ENCODE measurements around the gene MORN3.
"Not testable (repeated sequence)": the region's sequence is repeated elsewhere in the genome, so short reads cannot be mapped to it uniquely, and the experiment has no call there.

MORN3 gene

DNA sequence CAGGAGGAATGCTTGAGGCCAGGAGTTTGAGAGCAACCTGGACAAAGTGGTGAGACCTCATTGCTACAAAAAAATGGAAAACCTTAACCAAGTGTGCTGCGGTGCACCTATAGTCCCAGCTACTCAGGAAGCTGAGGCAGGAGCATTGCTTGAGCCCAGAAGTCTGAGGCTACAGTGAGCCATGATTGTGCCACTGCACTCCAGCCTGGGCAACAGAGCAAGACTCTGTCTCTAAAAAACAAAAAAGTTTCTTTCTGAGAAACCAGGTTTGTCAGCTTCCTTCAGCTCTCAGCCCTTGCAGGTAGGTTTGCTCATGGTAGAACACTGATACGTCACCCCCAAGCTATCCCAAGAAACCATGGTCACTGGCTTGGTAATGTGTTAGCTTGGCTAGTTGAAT, 20.0 kb upstream of the MORN3 start:
- DNase-seq (ENCODE audit: low read depth): no peak

DNA sequence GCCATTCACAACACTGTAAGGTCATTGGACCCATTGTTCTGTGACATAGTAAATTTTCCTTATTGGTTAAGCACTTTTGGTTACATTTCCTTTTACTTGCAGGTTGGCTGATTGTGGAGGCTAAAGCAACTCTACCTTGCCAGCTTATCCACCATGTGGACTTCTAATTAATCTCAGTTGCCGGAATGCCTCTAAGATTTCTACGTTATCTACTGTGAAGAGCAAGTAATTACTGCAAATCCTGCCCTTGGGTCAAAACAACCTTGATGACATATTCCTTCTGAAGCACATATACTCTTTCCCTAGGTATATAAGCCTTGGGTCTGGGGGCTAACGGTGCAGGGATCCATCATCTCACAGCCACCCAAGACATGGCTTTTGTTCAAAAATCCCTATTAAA, 19.5 kb upstream of the MORN3 start:
- DNase-seq (ENCODE audit: low read depth): no peak

- DNase-seq (ENCODE audit: low read depth): not testable (repeated sequence)
Measured at GRCh38 chr12:121679661-121680197, 10.3 kb upstream of the MORN3 start.

DNA sequence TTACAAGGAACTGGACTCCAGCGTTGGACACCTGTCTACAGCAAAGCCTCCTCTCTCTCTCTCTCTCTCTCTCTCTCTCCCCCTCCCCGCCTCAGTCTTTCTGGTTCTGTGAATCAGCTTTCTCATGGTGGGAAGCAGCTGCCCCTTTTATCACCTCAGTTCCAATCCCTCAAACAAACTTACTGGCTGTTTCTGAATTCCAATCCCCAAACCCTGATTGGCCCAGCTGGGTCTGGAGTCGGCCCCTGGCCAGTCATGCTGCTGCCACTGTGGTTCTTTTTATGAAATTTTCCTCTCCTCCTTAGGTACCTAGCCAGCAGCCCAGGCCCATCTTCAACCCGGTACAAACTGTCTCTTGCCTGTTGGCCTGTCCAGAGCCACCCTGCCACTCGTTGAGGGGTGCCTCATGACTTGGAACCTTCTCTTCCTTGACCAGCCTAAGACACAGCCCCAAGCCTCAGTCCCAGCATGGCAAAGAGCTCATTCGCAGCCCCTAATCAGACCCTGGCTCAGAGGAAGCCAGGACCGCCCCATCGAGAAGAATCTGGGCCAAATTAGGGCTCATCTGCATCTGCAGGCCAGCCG, 9.4 kb upstream of the MORN3 start:
- no peak for DNase-seq (ENCODE audit: low read depth)

- no peak for DNase-seq (ENCODE audit: low read depth)
Measured at GRCh38 chr12:121678305-121678704, 8.9 kb upstream of the MORN3 start.

- no peak for DNase-seq (ENCODE audit: low read depth)
Measured at GRCh38 chr12:121676190-121676589, 6.7 kb upstream of the MORN3 start.

GRCh38 chr12:121673013-121673511, 3.6 kb upstream of the MORN3 start:
- DNase-seq (ENCODE audit: low read depth): no peak

DNA sequence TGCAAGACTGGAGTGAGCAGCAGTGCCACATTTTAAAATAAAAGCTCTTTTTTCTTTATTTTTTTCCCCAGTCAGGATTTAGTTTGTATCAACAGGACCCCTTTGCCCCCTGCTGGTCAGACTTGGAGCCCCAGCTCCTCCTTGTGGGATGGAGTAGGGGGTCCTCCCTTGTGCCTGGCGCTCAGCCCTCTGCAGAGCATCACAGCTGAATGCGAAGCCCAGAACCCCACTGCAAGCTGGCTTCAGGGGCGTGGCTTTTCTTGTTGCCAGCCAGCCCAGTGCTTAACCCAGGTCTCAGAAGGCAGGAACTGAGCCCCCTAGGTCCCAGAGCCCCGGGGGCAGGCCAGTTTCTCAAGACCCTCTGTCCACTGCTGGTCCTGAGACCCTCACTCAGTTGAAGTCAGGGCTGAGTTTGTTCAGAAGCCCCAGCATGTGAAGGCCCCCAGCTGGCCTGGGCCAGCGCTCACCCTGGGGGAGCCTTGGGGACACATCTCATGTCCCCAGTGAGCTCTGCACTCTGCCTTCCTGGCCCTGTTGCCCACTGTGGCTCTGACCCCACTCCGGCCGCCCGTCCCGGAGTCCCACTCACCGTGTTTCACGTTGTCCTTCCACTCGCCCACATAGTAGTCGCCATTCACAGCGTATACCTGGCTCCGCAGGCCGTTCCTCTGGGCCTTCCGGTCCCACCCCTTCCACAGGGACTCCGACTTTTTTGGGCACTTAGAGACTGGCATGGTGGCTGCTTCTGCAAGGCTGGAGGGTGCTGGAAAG, 519 bp downstream of the MORN3 start:
- no peak for DNase-seq (ENCODE audit: low read depth)

- not testable (repeated sequence) for DNase-seq (ENCODE audit: low read depth)
Measured at GRCh38 chr12:121666829-121667228, 2.6 kb downstream of the MORN3 start.

DNA sequence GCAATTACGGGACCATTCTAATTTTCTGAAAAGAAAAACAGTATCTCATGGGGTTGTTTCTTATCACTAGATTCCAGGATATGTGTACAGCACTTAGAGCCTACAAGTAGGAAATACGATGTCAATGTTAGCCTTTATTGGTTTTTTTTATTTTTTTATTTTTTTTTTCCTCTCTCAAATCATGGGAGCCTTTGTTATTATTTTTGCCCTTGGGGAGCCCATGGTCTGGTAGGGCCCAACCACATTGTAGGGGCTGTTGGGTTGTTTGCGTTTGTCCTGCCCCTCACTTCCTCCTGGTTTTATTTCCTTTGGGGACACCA, 5.9 kb downstream of the MORN3 start:
- DNase-seq (ENCODE audit: low read depth): no peak

DNA sequence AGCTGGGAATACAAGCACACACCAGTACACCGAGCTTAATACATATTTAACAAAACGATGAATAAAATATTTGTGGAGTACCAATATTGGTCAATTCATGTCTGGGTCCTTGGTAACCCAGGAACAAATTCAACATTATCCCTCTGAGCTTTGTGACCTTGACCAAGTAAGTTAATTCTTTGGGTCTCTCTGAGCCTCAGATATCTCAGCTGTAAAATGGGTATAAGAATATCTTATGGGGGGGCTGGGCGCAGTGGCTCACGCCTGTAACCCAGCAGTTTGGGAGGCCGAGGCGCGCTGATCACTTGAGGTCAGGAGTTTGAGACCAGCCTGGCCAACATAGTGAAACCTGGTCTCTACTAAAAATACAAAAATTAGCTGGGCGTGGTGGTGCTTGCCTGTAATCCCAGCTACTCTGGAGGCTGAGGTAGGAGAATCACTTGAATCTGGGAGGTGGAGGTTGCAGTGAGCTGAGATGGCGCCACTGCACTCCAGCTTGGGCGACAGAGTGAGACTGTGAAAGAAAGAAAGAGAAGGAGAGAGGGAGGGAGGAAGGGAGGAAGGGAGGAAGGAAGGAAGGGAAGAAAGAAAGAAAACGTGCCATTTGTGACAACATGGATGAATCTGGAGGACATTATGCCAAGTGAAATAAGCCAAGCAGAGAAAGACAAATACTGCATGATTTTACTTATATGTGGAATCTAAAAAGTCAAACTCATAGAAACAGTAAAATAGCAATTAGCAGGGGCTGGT, 7.9 kb downstream of the MORN3 start:
- DNase-seq (ENCODE audit: low read depth): not testable (repeated sequence)

GRCh38 chr12:121657305-121658008, 12.0 kb downstream of the MORN3 start:
- DNase-seq (ENCODE audit: low read depth): no peak

- DNase-seq (ENCODE audit: low read depth): no peak
Measured at GRCh38 chr12:121656122-121656521, 13.3 kb downstream of the MORN3 start.

DNA sequence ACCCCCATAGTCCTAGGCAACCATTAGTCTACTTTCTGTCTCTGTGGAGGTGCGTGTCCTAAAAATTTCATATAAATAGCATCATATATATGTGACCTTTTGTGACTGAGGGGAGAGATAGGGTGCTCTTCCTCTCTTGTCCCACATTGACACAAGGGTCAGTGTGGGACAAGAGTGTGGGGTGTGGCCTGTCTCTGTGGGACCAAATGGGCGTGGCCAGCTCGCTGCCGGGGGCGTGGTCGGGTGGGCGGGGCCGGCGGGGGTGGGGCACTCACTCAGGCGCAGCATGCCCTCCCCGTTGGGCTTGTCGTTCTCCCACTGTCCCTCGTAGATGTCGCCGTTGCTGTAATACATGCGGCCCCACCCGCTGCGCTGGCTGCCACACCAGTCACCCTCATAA, 15.5 kb downstream of the MORN3 start:
- no peak for DNase-seq (ENCODE audit: low read depth)

- DNase-seq (ENCODE audit: low read depth): no peak
Measured at GRCh38 chr12:121652767-121653497, 16.5 kb downstream of the MORN3 start.

DNA sequence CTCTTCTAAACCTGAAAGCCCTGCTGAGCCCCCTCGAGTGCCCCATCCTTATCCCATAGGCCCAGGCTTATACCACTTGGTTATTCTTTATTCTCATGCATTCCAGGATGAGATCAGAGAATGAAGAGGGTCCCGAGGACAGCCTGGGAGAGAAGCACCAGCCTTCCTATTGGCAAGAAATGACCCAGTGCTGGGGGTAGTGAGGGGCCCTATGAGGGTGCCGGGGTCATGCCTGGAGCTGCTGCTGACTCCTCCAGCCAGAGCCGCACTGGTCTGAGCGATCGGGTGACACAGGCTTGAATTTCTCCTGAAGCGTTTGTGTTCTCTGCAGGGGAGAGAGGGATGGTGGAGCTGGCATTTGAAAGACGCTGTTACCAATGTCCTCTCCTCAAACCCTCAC, 18.1 kb downstream of the MORN3 start:
- DNase-seq (ENCODE audit: low read depth): no peak

GRCh38 chr12:121649819-121650353, 19.6 kb downstream of the MORN3 start:
- no peak for DNase-seq (ENCODE audit: low read depth)

DNA sequence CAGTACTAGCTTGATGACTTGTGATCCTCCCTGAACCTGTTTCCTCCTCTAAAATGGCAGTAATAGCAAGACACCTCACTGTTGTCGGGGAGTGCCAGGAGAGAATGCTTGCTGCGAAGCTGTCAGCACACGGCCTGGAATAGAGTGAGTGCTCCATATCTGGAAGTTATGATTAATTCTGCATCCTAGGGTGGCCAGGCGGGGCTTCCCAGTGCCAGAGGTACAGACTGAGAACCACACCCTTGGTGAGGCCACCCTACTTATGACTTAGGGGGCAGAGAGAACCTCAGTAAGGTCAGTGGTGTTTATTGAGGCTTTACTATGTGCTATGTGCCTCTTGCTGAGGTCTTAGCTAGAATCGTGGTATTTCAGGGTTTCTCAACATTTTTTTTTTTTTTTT, 20.1 kb downstream of the MORN3 start:
- no peak for DNase-seq (ENCODE audit: low read depth)

- no peak for DNase-seq (ENCODE audit: low read depth)
Measured at GRCh38 chr12:121648458-121649028, 20.9 kb downstream of the MORN3 start.

DNA sequence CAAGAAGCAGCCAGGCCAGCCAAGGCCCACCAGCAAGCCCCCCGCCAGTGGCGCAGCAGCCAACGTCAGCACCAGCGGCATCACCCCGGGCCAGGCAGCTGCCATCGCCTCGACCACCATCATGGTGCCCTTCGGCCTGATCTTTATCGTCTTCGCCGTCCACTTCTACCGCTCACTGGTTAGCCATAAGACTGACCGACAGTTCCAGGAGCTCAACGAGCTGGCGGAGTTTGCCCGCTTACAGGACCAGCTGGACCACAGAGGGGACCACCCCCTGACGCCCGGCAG, 28.2 kb downstream of the MORN3 start:
- no peak for DNase-seq (ENCODE audit: low read depth)
